ENCODE measurements around the gene FEN1. TPM values are rescaled to one million over a fixed set of nuclear protein-coding genes. Genes with fewer than 3 reads are reported as not detected.

FEN1 gene
- total and polyA plus RNA-seq, 2 experiments from 2014 or later, result 29.0 to 31.5 TPM

GRCh38 chr11:61756452-61757212 lies 36.1 kb upstream of the FEN1 start:
- WGBS, 2 experiments (ENCODE audit: low coverage in 1 of 2, low lambda C conversion rate in 2 of 2, missing lambda C conversion rate in 2 of 2), result 86 to 89% methylated on average over 5 to 9 of the region's 9 CpGs
- in situ Hi-C loops (cut with MboI), result no loop called here

DNA sequence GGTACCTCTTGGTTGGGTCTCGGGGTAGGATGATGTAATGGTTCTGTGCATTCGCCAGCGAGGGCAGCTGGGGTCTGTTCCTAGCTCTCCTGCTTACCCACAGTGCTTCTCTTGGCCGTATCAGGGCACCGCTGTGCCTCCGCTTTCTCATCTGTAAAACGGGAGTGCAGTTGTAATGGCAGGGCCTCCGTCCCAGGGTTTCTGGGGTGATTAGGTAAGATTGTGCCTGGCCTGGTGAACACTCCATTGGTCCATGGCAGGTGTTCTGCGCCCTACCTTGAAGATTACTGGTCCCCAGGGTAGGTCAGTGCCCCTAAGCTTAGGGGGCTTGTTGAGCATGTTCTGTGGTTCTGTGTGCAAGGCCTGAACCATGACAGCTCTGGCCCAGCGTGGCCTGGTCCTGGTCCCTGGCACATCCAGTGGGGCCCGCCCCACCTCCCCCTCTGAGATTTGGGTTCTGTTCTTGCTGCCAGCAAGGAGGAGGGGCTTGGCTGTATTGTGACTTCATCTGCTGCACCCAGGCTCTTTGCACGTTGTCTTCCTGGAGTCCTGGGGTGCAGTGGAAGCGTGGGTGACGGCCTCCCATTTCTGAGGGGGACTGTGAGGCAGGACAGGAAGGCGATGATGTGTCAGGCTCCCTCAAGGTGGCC lies 35.4 kb upstream of the FEN1 start:
- no peak overlapping the region for H3K27ac ChIP-seq
- 91 to 93% methylated on average over 15 of the region's 15 CpGs for WGBS, 2 experiments (ENCODE audit: low coverage in 1 of 2, low lambda C conversion rate in 2 of 2, missing lambda C conversion rate in 2 of 2)
- H3K4me2 ChIP-seq (ENCODE audit: unreplicated experiment), result no peak overlapping the region
- H3K9ac ChIP-seq, result no peak overlapping the region
- H3K79me2 ChIP-seq (ENCODE audit: insufficient read depth), result no peaks in the 10 kb centered on the region
- TF ChIP-seq EZH2 (IDR thresholded peaks at IDR 0.05; ENCODE audit: insufficient read depth, poor library complexity, severe bottlenecking) (no peak), EZH2phosphoT487 (IDR thresholded peaks at IDR 0.05; ENCODE audit: insufficient read depth, low read depth) (no peak)
- H4K20me1 ChIP-seq (ENCODE audit: insufficient read depth), result no peaks in the 10 kb centered on the region
- H2AFZ ChIP-seq, result no peak overlapping the region
- no peak for DNase-seq
- no peaks in the 10 kb centered on the region for H3F3A ChIP-seq (ENCODE audit: insufficient read depth)
- H3K27me3 ChIP-seq (replicated peaks; ENCODE audit: insufficient read depth), result no peaks in the 10 kb centered on the region; the same call in 1 of the 2 replicates
- no peaks in the 10 kb centered on the region for H3K9me3 ChIP-seq (ENCODE audit: low read depth)
- in situ Hi-C loops (cut with MboI), result no loop called here
- no peaks in the 10 kb centered on the region for H3K4me1 ChIP-seq (ENCODE audit: insufficient read depth)
- H3K9me2 ChIP-seq (ENCODE audit: insufficient read depth), result no peaks in the 10 kb centered on the region
- no peaks in the 10 kb centered on the region for H3K36me3 ChIP-seq (ENCODE audit: low read depth)
- H3K4me3 ChIP-seq, result no peak overlapping the region

More at GRCh38 chr11:61756452-61757212, 36.1 kb upstream of the FEN1 start:
- no peak overlapping the region for H3K4me3 ChIP-seq
- H4K20me1 ChIP-seq (ENCODE audit: insufficient read depth), result no peaks in the 10 kb centered on the region
- DNase-seq, result no peak
- no peak for TF ChIP-seq EZH2phosphoT487 (IDR thresholded peaks at IDR 0.05; ENCODE audit: insufficient read depth, low read depth)
- TF ChIP-seq EZH2 (IDR thresholded peaks at IDR 0.05; ENCODE audit: insufficient read depth, poor library complexity, severe bottlenecking), result no peak
- H2AFZ ChIP-seq, result no peak overlapping the region
- H3K79me2 ChIP-seq (ENCODE audit: insufficient read depth), result no peaks in the 10 kb centered on the region
- no peaks in the 10 kb centered on the region for H3F3A ChIP-seq (ENCODE audit: insufficient read depth)
- no peak overlapping the region for H3K4me2 ChIP-seq (ENCODE audit: unreplicated experiment)
- 0 out of 2 replicates have a peak, but pooled peaks cover 3% of the 10 kb centered on the region for H3K4me1 ChIP-seq (ENCODE audit: insufficient read depth)
- no peak overlapping the region for H3K9ac ChIP-seq
- H3K36me3 ChIP-seq (ENCODE audit: low read depth), result no peaks in the 10 kb centered on the region
- H3K27ac ChIP-seq, result no peak overlapping the region
- H3K27me3 ChIP-seq (replicated peaks; ENCODE audit: insufficient read depth), result no peaks in the 10 kb centered on the region
- H3K9me3 ChIP-seq (ENCODE audit: low read depth), result no peaks in the 10 kb centered on the region
- no peaks in the 10 kb centered on the region for H3K9me2 ChIP-seq (ENCODE audit: insufficient read depth)

DNA sequence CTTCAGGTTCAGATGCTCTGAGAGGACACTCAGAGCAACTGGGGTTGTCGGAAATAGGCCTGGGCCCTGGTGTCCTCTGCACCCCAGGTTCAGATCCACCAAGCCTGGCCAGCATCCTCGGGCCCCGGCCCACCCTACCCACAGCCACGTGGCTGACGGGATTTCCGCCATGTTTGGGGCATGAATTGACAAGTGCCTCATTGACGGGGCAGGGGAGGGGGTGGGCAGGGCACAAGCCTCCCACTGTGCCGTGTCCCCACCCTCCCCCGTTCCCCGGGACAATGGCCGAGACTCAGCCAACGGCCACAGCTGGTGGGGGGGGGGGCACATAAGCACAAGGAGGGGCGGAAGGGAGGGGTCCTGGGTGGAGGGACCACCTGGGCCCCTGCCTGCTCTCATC lies 31.8 kb upstream of the FEN1 start:
- H3K36me3 ChIP-seq (ENCODE audit: low read depth), result no peaks in the 10 kb centered on the region
- no peaks in the 10 kb centered on the region for H4K20me1 ChIP-seq (ENCODE audit: insufficient read depth)
- H3F3A ChIP-seq (ENCODE audit: insufficient read depth), result no peaks in the 10 kb centered on the region
- H2AFZ ChIP-seq, result no peak overlapping the region
- H3K4me2 ChIP-seq (ENCODE audit: unreplicated experiment), result no peak overlapping the region
- 26 to 41% methylated on average over 7 to 13 of the region's 13 CpGs for WGBS, 2 experiments (ENCODE audit: low coverage in 1 of 2, low lambda C conversion rate in 2 of 2, missing lambda C conversion rate in 2 of 2)
- no peaks in the 10 kb centered on the region for H3K4me1 ChIP-seq (ENCODE audit: insufficient read depth)
- H3K9me2 ChIP-seq (ENCODE audit: insufficient read depth), result no peaks in the 10 kb centered on the region
- DNase-seq, result no peak
- in situ Hi-C loops (cut with MboI), result no loop called here
- no peaks in the 10 kb centered on the region; the same call in 1 of the 2 replicates for H3K27me3 ChIP-seq (replicated peaks; ENCODE audit: insufficient read depth)
- no peaks in the 10 kb centered on the region for H3K9me3 ChIP-seq (ENCODE audit: low read depth)
- H3K27ac ChIP-seq, result no peak overlapping the region
- H3K79me2 ChIP-seq (ENCODE audit: insufficient read depth), result no peaks in the 10 kb centered on the region
- no peak for TF ChIP-seq EZH2 (IDR thresholded peaks at IDR 0.05; ENCODE audit: insufficient read depth, poor library complexity, severe bottlenecking)
- no peak for TF ChIP-seq EZH2phosphoT487 (IDR thresholded peaks at IDR 0.05; ENCODE audit: insufficient read depth, low read depth)
- H3K9ac ChIP-seq, result no peak overlapping the region
- no peak overlapping the region for H3K4me3 ChIP-seq

- Histone ChIP-seq H3K4me3 (no peak overlapping the region), H3K36me3 (ENCODE audit: low read depth) (no peaks in the 10 kb centered on the region), H3K79me2 (ENCODE audit: insufficient read depth) (no peaks in the 10 kb centered on the region), H3F3A (ENCODE audit: insufficient read depth) (no peaks in the 10 kb centered on the region), H3K9me2 (ENCODE audit: insufficient read depth) (no peaks in the 10 kb centered on the region), H3K4me2 (ENCODE audit: unreplicated experiment) (no peak overlapping the region), H3K27me3 (replicated peaks; ENCODE audit: insufficient read depth) (no peaks in the 10 kb centered on the region; the same call in 1 of the 2 replicates), H3K9ac (no peak overlapping the region), H2AFZ (no peak overlapping the region), H3K9me3 (ENCODE audit: low read depth) (no peaks in the 10 kb centered on the region), H3K27ac (no peak overlapping the region), H4K20me1 (ENCODE audit: insufficient read depth) (no peaks in the 10 kb centered on the region), H3K4me1 (ENCODE audit: insufficient read depth) (no peaks in the 10 kb centered on the region)
- 52 to 55% methylated on average over 10 to 11 of the region's 11 CpGs for WGBS, 2 experiments (ENCODE audit: low coverage in 1 of 2, low lambda C conversion rate in 2 of 2, missing lambda C conversion rate in 2 of 2)
- in situ Hi-C loops (cut with MboI), result no loop called here
- TF ChIP-seq EZH2phosphoT487 (IDR thresholded peaks at IDR 0.05; ENCODE audit: insufficient read depth, low read depth), result no peak
- no peak for TF ChIP-seq EZH2 (IDR thresholded peaks at IDR 0.05; ENCODE audit: insufficient read depth, poor library complexity, severe bottlenecking)
- DNase-seq, result no peak
Observed at GRCh38 chr11:61761440-61762222, 31.1 kb upstream of the FEN1 start.

All from GM23248 (cell line).